GM06990 (cell line): Measurements from ENCODE around the gene TRO.

Experiments
- DNase-seq: peaks from one replicate; pipeline ENCODE4 v3.0.0-alpha.2; 2011; ENCODE audit not compliant: insufficient read length; ENCODE audit errors: extremely low read depth
- H3K27me3 ChIP-seq: replicated peaks from 2 replicates; pipeline ENCODE4 v1.6.0; 2011; ENCODE audit warnings: low read length; ENCODE audit not compliant: control insufficient read depth, insufficient read depth
- H3K36me3 ChIP-seq: 2 replicates; pipeline ENCODE4 v1.5.1; 2011; ENCODE audit warnings: low read length; ENCODE audit not compliant: control insufficient read depth, insufficient read depth
- H3K4me3 ChIP-seq: replicated peaks from 2 replicates; pipeline ENCODE4 v1.5.1; 2011; ENCODE audit warnings: low read depth, mild to moderate bottlenecking, control low read depth, low read length
- CTCF ChIP-seq: IDR thresholded peaks from 2 replicates; pipeline ENCODE4 v1.5.1; 2011; ENCODE audit warnings: low read length, control low read depth, mild to moderate bottlenecking, inconsistent platforms; ENCODE audit not compliant: insufficient read depth, poor library complexity, severe bottlenecking

The TRO gene

GRCh38 chrX:54935306-54935705 is 14.7 kb downstream of the TRO start:
- no peak for TF ChIP-seq CTCF
- no peak overlapping the region for H3K4me3 ChIP-seq
- no peak for DNase-seq
- no peaks in the 10 kb centered on the region for H3K36me3 ChIP-seq
- no peaks in the 10 kb centered on the region for H3K27me3 ChIP-seq

- no peak overlapping the region for H3K4me3 ChIP-seq
- H3K36me3 ChIP-seq: no peaks in the 10 kb centered on the region
- no peak for TF ChIP-seq CTCF
- no peaks in the 10 kb centered on the region for H3K27me3 ChIP-seq
- no peak for DNase-seq
Measured at GRCh38 chrX:54937416-54937815, 16.8 kb downstream of the TRO start.

- TF ChIP-seq CTCF: no peak
- Histone ChIP-seq H3K4me3 (no peak overlapping the region), H3K27me3 (no peaks in the 10 kb centered on the region), H3K36me3 (no peaks in the 10 kb centered on the region)
- no peak for DNase-seq
Measured at GRCh38 chrX:54944816-54945215, 24.2 kb downstream of the TRO start.

- Histone ChIP-seq H3K27me3 (no peaks in the 10 kb centered on the region), H3K36me3 (no peaks in the 10 kb centered on the region), H3K4me3 (no peak overlapping the region)
- DNase-seq: no peak
- no peak for TF ChIP-seq CTCF
Measured at GRCh38 chrX:54945224-54945623, 24.6 kb downstream of the TRO start.

GRCh38 chrX:54950730-54951375 is 30.2 kb downstream of the TRO start:
- no peak for TF ChIP-seq CTCF
- no peaks in the 10 kb centered on the region for H3K27me3 ChIP-seq
- no peaks in the 10 kb centered on the region for H3K36me3 ChIP-seq
- no peak for DNase-seq
- H3K4me3 ChIP-seq: no peak overlapping the region

GRCh38 chrX:54961750-54962149 is 41.1 kb downstream of the TRO start:
- Histone ChIP-seq H3K4me3 (no peak overlapping the region), H3K36me3 (no peaks in the 10 kb centered on the region), H3K27me3 (no peaks in the 10 kb centered on the region)
- no peak for TF ChIP-seq CTCF
- no peak for DNase-seq
